Stimulated activated CD8-positive, alpha-beta memory T cell treated with anti-CD3 and anti-CD28 coated beads, Interleukin-7, amount 100 ng/mL, for 48 hours (primary cell): ENCODE data around the gene AARSD1.
"Not testable (repeated sequence)": the region's sequence is repeated elsewhere in the genome, so short reads cannot be mapped to it uniquely, and the experiment has no call there.

Experiments
- DNase-seq, 2 donors: peaks; one replicate each; pipeline ENCODE4 v3.0.0-alpha.2; 2020; ENCODE audit warnings: low read depth in 1 of 2; ENCODE audit errors: extremely low read depth in 1 of 2

AARSD1 gene, protein sequence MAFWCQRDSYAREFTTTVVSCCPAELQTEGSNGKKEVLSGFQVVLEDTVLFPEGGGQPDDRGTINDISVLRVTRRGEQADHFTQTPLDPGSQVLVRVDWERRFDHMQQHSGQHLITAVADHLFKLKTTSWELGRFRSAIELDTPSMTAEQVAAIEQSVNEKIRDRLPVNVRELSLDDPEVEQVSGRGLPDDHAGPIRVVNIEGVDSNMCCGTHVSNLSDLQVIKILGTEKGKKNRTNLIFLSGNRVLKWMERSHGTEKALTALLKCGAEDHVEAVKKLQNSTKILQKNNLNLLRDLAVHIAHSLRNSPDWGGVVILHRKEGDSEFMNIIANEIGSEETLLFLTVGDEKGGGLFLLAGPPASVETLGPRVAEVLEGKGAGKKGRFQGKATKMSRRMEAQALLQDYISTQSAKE

DNA sequence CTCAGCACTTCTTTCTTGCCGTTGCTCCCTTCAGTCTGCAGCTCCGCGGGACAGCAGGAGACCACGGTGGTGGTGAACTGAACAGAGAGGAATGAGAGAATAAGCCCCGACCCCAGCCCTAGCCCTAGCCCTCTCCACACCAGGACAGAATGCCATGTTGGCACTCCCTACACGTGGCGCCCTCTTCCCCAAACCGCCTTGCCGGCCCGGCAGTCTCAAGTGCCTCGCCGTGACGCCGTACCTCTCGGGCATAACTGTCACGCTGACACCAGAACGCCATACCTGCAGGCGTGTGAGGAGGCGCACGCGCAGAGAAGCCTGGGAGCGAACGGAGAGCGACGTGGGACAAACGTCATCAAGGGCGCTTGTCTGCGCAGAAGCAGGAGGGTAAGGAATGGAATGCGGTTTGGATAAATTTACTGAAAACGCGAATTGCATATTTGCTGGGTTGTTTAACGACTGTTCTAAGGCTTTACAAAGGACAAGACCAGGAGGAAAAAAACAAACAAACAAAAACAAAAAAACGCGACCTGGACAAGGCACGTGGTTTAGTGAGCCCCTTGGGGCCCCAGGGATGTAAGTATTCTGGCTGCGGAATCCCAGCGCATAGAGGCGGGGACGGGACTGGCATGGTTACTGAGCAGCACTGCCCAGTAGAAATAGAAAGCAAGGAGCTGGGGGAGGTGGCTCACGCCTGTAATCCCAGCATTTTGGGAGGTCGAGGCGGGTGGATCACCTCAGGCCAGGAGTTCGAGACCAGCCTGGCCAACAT is at the start of gene AARSD1:
Gene AARSD1 (minus strand): TSS at position 294 of the 772 bp plus-strand sequence. CDS start 14 bp downstream, at position 280.
- peak; percentile 80 to 87 for DNase-seq

DNA sequence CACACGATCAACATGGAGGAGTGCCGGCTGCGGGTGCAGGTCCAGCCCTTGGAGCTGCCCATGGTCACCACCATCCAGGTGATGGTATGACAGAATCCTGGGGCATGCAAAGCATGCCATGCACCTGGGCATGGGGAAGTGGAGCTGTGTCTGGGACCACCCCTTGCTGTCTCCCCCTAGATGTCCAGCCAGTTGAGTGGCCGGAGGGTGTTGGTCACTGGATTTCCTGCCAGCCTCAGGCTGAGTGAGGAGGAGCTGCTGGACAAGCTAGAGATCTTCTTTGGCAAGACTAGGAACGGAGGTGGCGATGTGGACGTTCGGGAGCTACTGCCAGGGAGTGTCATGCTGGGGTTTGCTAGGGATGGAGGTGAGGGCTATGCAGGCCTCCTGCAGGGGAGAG is 49.0 kb upstream of the AARSD1 start:
- no peak for DNase-seq

DNA sequence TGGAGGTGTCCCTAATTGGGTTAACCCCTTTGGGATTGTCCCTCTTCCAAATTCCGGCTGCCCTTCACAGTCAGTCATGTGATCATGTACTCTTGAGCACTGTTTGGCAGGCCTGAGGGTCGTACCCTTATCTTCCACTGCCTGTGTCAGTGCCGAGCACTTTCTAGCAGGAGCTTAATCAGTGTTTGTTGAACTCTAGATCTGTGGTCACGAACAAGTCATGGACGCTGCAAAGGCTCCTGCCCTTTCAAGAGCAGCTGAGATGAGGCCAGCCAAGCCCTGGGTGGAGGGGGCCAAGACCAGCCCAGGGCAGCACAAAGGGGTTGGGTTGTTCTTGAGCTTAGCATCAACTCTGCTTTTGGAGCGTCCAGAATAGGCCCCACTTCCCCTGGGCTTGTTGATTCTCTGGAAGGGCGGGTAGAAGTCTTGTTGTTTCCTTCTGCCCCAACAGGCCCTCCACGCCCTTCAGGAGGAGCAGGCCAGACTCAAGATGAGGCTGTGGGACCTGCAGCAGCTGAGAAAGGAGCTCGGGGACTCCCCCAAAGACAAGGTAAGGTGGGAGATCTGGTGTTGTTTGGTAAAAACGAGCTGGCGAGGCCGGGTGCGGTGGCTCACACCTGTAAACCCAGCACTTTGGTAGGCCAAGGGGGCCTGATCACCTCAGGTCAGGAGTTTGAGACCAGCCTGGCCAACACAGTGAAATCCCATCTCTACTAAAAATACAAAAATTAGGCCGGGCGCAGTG is 47.6 kb upstream of the AARSD1 start:
- DNase-seq: no peak

DNA sequence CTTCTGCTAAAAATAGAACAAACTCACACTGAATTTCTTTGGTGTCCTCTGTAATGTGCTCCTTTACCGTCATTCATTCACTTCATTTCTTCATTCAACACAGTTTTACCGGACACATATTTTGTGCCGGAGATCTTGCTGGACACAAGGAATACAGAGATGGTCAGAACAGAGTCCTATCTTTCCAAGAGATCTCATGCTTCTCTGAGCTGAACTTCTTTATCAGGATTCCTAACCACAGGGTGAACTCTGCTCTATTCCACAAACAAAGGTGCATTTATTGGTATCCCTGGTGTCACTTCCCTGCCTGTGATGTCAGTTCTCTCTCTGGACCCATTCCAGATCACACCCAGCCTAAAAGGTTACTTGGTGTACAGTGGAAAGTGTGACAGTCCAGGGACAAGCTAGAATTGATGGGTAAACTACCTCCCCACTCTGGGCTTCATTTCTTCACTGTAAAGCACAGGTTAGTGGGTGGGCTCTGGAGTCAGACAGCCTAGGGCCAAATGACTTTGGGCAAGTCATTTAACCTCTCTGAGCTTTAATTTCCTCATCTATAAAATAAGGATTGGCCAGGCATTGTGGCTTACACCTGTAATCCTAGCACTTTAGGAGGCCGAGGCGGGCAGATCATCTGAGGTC is 46.5 kb upstream of the AARSD1 start:
- no peak for DNase-seq

DNA sequence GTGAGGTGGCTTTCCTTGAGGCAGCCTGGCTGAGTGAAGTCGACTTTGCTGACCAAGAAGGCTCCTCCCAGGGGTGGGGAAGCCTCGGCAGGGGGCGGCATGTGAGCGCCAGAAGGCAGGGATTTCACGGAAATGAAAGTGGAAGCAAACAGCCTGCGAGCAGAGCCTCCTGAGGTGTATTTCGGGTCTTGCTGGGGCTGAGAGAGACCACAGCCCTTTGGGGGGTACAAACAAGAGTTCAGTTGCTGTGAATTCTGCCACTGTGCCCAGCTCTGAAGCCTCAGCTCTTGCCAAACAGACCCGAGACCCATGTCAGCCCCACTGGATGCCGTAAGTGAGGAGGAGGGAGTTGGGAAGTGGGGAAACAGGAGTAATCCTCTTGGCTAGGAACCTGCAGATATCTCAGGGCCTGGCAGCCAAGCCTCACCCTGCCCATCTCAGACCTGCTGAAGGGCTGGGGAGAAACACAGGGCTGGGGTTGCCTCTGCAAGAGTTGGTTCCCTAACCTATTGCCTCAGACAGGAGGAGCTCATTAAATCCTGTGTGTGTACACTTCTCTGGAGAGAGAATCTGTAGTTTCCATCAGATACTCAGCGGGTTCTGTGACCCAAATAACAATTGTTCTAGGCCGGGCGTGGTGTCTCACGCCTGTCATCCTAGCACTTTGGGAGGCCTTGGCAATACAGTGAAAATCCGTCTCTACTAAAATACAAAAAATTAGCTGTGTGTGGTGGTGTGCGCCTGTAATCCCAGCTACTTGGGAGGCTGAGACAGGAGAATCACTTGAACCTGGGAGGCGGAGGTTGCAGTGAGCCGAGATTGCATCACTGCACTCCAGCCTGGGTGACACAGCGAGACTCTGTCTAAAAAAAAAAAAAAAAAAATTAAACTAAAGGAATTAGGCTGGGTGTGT is 42.6 kb upstream of the AARSD1 start, which contains the start of gene IFI35:
Gene IFI35 (plus strand): TSS at position 146 of the 913 bp plus-strand sequence. CDS start 164 bp downstream, at position 310.
- DNase-seq: peak; percentile 72 to 83

DNA sequence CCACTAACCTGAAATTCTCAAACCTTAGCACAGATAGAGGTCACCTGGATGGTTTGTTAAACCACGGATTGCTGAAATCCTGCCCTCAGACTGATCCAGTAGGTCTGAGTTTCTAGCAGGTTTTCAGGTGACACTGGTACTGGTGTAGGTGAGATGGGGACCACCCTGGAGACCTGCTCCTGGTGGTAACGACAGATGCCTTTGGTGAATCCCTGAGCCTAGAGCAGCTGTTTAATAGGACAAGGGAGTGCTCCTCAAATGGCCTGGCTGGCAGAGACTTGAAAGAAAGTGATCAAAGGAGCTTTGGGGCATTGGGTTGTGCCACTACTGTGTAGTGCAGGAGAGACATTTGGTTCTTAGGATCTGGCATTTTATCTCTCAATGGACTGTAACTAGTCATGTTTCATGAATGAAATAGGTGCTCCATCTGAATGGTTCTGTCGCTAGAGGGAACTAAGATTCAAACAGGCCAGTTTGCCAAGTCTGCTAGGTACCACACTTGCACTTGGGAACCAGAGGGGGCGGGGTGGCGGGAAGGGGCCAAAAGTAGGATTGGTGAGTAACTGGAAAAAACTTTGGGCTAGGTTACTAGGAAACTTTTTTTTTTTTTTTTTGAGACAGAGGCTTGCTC is 39.4 kb upstream of the AARSD1 start:
- no peak for DNase-seq

DNA sequence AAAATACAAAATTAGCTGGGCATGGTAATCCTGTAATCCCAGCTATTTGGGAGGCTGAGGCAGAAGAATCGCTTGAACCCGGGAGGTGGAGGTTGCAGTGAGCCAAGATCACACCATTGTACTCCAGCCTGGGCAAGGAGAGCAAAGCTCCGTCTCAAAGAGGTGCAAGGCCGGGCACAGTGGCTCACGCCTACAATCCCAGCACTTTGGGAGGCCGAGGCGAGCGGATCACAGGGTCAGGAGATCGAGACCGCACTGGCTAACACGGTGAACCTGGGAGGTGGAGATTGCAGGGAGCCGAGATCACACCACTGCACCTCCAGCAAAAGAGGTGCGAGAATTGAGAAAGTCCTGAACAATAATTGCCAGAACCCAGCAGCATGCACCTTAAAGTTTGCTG is 36.6 kb upstream of the AARSD1 start:
- not testable (repeated sequence) for DNase-seq

DNA sequence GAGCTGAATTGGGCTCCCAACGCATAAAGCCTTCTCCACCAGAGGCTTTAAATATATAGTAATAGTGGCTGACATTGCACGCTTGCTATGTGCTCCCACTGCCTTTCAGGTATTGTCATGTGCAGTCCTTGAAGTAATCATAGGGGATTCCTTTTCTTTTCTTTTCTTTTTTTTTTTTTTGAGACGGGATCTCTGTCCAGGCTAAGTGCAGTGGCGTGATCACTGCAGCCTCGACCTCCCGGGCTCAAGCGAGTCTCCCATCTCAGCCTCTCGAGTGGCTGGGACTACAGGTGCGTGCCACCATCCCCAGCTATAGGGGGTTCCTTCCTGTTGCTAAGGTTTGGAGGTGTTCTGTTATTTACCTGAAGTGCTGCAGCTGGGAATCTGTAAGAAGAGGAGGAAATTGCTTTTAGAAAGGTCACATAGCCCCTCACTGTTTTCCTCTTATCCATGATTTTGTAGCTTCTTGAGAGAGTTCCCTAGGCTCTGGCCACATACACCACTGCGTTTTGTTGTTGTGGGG is 34.8 kb upstream of the AARSD1 start:
- DNase-seq: no peak

DNA sequence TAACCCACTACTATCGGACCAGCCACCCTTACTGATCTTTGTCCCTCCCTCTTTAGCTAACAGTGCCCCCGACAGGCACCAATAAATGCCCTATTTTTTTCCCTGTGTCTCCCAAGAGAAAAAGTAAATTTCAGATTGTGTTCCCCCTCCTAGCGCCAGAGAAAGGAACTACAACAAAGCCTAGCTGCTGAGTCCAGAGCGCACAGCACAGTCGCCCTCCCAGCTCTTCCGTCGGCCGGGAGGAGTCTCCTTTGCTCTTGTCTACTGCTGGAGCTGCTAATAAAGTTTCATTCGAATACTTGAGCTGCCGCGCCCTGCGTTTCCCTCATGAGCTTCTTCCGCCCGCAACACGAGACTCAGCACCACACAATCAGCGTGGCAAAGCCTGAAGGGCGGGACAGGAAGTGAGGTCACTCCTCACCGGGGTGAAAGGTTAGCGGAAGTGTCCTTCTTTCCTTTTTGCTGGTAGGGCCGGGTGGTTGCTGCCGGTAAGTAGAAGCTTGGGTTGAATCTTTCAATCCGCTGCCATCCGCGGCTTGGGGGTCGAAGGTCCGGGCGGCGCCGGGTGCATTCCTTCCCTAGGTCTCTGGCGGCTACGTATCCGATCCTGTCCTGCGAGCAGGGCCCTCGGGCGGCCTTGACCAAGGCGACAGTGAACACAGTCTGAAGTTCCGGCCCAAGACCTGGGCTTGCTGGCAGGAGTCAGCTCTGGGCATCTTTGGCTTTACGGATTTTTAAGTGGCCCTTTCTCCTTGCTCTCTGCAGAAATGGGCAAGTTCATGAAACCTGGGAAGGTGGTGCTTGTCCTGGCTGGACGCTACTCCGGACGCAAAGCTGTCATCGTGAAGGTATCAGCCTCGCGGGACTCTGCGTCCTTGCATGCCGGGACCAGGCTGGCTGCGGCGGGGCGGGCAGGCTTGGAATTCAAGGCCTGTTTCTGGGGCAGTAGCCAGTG is 34.0 kb upstream of the AARSD1 start, which contains the start of gene RPL27:
Gene RPL27 (plus strand): TSS at position 436 of the 955 bp plus-strand sequence. CDS start 332 bp downstream, at position 768.
- peak; percentile 89 to 95 for DNase-seq

DNA sequence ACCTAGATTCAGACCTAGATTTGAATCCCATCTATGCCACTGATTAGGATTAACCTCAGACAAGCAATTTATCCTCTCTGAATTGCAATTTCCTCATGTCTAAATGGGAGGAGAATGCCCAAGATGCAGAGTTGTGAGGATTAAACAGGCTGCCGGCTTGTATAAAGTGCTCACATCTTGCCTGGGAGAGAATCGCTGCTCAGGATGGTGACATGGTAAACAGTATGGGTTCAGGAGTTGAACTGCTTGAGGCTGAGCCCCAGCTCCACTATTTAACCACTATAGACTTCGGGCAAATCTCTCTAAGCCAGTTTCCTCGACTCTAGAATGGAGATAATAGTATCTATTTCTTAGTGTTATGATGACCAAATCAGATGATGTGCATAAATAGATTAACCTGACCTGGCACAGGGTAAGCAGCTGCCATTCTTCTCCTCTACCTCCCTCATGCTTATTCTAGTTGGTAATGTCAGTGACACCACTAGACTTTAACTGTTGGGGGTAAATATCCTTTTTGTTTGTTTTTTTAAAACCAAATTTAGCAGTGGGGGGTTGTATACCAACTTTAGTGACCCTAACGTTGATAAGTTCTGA is 33.2 kb upstream of the AARSD1 start:
- DNase-seq: no peak

DNA sequence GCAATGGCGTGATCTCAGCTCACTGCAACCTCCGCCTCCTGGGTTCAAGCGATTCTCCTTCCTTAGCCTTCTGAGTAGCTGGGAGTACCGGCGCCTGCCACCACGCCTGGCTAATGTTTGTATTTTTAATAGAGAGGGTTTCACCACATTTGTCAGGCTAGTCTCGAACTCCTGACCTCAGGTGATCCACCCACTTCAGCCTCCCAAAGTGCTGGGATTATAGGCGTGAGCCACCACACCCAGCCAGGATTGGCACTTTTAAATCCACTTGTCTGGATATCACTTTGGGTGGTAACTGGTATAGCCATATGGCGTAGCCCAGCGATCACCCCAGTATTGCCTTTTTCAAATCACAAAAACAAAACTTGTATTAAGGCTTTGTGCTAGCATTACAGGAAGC is 29.7 kb upstream of the AARSD1 start:
- not testable (repeated sequence) for DNase-seq

DNA sequence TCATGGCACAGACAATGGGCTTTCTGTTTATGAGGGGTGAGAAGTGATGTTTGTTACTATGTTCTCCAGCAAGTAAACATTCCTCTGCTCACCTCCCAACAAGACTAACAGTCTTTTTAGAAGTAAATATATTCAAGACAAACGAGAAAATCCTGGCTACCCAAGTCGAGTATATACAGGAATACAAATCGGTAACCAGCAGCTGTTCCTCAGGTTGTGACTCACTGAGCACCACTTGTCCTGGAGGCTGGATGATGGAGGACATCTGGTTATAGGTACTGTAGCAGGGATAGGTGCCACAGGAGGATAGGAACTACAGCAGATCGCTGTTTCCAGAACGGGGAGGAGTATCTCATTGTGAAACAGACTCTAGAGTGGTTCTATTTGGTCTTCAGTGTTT is 28.6 kb upstream of the AARSD1 start:
- DNase-seq: no peak

DNA sequence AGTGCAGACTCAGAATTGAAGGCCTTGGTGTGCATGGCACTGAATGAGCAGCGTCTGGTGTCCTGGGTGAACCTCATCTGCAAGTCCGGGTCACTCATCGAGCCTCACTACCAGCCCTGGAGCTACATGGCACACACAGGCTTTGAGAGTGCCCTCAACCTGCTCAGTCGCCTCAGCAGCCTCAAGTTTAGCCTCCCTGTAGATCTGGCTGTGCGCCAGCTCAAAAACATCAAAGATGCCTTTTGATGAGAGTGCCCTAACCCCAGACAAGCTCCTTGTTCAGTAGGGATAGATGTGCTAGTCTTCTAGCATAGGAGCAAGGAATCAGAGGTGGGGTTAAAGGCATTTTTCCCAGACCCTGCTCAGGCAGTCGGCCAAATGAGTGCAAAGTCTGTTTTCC is 27.2 kb upstream of the AARSD1 start:
- DNase-seq: no peak

DNA sequence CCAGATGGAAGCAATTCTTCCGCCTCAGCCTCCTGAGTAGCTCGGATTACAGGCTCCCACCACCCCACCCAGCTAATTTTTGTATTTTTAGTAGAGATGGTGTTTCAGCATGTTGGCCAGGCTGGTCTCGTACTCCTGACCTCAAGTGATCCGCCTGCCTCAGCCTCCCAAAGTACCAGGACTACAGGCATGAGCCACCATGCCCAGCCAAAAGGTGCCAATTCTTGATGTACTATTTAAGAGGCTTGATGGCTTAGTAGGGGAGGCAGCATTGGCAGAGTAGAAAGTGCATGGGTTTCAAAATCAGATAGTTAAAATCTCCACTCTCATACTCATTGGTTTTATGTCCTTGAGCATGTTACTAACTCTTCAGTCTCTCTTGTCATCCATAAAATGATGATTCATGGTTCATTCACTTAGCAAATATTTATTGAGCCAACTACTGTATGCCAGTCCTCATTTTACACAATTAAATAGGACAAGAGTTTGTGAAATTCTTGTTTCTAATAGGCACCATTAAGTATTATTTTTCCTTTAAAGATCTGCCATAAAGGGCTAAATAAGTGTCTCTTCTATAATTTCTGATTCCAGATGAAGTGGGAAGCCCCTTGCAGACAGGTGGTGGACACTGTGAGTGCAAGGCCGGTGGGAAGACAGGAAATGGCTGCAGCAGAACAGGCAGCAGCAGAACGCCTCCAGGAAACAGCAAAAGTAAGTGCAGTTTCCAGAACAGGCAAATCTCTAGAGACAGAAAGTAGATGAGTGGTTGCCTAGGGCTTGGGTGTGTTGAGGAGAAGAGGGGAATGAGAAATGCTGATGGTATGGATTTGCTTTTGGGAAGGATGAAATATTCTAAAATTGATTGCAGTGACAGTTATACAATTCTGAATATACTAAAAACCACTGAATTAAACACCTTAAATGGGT is 25.7 kb upstream of the AARSD1 start:
- no peak for DNase-seq

DNA sequence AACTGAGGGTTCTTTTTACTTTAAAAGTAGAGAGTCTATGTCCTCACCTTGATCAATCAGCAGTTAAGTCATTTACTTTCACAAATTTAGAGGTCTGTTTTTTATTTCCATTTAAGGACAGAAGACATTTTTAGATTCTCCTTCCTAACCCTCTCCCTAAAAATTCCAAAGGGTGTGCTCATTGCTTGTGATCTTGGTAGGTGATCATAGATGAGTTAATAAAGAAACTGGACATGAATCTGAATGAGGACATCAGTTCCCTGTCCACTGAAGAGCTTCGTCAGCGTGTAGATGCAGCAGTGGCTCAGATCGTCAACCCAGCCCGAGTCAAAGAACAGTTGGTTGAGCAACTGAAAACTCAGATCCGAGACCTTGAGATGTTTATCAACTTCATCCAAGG is 24.9 kb upstream of the AARSD1 start:
- no peak for DNase-seq

DNA sequence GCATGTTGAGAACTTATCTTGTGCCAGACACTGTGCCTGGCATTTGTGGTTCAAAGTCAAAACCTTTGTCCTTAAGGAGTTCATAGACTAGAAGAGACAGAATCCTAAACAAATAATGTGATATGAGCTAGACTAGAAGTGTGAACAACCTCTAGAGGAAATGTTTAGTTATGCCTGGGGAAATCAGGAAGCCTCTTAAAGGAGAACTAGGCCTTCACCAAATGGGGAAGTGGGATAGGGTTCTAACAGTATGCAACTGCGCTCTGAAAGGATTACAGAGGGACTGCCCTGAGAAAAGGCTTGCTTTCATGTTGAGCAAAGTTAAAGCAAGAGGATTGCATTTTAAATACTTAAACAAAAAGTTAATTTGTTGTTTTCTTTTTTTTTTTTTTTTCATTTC is 21.0 kb upstream of the AARSD1 start:
- DNase-seq: no peak
